Bronchial epithelial cell (primary cell): ENCODE data around the gene EP400. TPM values are rescaled to one million over a fixed set of nuclear protein-coding genes. Genes with fewer than 3 reads are reported as not detected.

ENCODE experiments used
- DNase-seq: peaks from one replicate; pipeline ENCODE4 v3.0.0-alpha.2; 2010; ENCODE audit warnings: low read depth
- FAIRE-seq: peaks from 2 replicates; lab custom pipeline; 2011; peaks lifted over from hg19 to GRCh38; lab: Jason Lieb, UNC
- H3K27me3 ChIP-seq: 2 replicates; pipeline ENCODE4 v1.5.1; 2011; ENCODE audit warnings: low read length; ENCODE audit not compliant: control insufficient read depth, insufficient read depth
- H3K36me3 ChIP-seq: 2 replicates; pipeline ENCODE4 v1.5.1; 2011; ENCODE audit warnings: low read length; ENCODE audit not compliant: control insufficient read depth, insufficient read depth
- H3K4me3 ChIP-seq: 2 replicates; pipeline ENCODE4 v1.5.1; 2011; ENCODE audit warnings: mild to moderate bottlenecking, low read depth, low read length, control low read depth
- CTCF ChIP-seq: IDR thresholded peaks from 2 replicates; pipeline ENCODE4 v1.5.1; 2011; ENCODE audit warnings: mild to moderate bottlenecking, moderate library complexity, low read length, control low read depth, inconsistent platforms; ENCODE audit not compliant: insufficient read depth, severe bottlenecking
- total RNA-seq: library from RNA; depleted of rRNA; stranded (reverse); fragments of >200 nt; gene quantifications from 2 replicates; pipeline ENCODE4 v1.2.1, GENCODE V29; 2014

EP400 gene
- total RNA-seq, 1 donor from 2014 or later, result 5.8 TPM

GRCh38 chr12:131962069-131962468, 12.3 kb downstream of the EP400 start:
- TF ChIP-seq CTCF, result no peak
- DNase-seq, result no peak
- Histone ChIP-seq H3K36me3 (peaks cover 2% of the 10 kb centered on the region), H3K4me3 (no peak overlapping the region), H3K27me3 (no peaks in the 10 kb centered on the region)
- no peak for FAIRE-seq

GRCh38 chr12:131963381-131963780, 13.6 kb downstream of the EP400 start:
- H3K27me3 ChIP-seq, result no peaks in the 10 kb centered on the region
- no peak for TF ChIP-seq CTCF
- FAIRE-seq (no peak), DNase-seq (no peak)
- no peak overlapping the region for H3K4me3 ChIP-seq
- H3K36me3 ChIP-seq, result peaks cover 2% of the 10 kb centered on the region

- Histone ChIP-seq H3K27me3 (no peaks in the 10 kb centered on the region), H3K36me3 (peaks cover 2% of the 10 kb centered on the region), H3K4me3 (no peak overlapping the region)
- TF ChIP-seq CTCF, result no peak
- DNase-seq, result no peak
- no peak for FAIRE-seq
Observed at GRCh38 chr12:131965073-131965472, 15.3 kb downstream of the EP400 start.

GRCh38 chr12:131971226-131971625, 21.5 kb downstream of the EP400 start:
- FAIRE-seq (no peak), DNase-seq (no peak)
- no peak for TF ChIP-seq CTCF

GRCh38 chr12:131975228-131975627, 25.5 kb downstream of the EP400 start:
- DNase-seq (no peak), FAIRE-seq (no peak)
- Histone ChIP-seq H3K36me3 (peaks cover 2% of the 10 kb centered on the region), H3K4me3 (no peak overlapping the region), H3K27me3 (no peaks in the 10 kb centered on the region)
- TF ChIP-seq CTCF, result no peak

More at GRCh38 chr12:131971226-131971625, 21.5 kb downstream of the EP400 start:
- peaks cover 1% of the 10 kb centered on the region for H3K36me3 ChIP-seq
- H3K4me3 ChIP-seq, result no peak overlapping the region
- H3K27me3 ChIP-seq, result no peaks in the 10 kb centered on the region

- Histone ChIP-seq H3K36me3 (peaks cover 8% of the 10 kb centered on the region), H3K4me3 (no peak overlapping the region), H3K27me3 (no peaks in the 10 kb centered on the region)
- DNase-seq (no peak), FAIRE-seq (no peak)
- no peak for TF ChIP-seq CTCF
Observed at GRCh38 chr12:131979606-131980005, 29.9 kb downstream of the EP400 start.
